GM21528 (cell line): Measurements from ENCODE around the gene MAN1C1.

Source experiments
- ATAC-seq: cut with Tn5 transposase; IDR thresholded peaks from one replicate; pipeline ENCODE4 v1.9.1; 2021; ENCODE audit warnings: mild to moderate bottlenecking, moderate library complexity; ENCODE audit not compliant: unreplicated experiment, low FRiP score

MAN1C1 gene

DNA sequence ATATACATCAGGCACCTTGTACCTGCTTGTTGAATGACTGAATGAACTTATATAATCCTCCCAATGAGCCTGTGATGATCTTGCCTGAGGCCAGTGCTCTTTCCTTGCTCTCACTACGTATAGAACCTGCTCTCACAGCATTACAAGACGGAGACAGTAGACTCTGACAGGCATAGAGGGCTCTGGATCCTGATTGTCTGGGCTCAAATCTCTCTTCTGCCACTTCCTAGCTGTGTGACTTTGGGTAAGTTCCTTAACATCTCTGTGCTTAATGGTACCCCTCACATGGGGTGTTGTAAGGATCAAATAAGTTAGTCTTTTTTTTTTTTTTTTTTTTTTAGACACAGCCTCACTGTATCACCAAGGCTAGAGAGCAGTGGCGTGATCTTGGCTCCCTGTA is 4.2 kb upstream of the MAN1C1 start:
- no peak for ATAC-seq

- no peak for ATAC-seq
These were observed 3.5 kb upstream of the MAN1C1 start for GRCh38 chr1:25613091-25613490.

- ATAC-seq, result no peak
These were observed 2.0 kb upstream of the MAN1C1 start for GRCh38 chr1:25614501-25615171.

DNA sequence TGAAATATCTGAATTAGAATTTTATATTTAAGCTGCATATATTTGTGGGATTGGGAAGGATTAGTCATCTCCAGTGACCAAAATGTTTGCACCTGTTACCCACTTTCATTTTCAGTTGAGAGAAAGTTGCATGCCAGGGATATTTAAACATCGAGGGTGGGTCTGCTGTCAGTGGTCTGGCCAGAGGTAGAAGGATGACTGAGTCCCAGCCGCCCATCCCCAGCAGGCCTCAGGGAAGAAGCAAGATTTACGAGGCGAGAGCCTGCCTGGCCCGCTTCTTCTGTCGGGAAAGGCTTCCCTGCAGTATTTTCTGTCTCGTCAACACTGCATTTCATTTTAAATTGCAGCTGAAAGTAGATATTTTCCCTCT is 1.4 kb upstream of the MAN1C1 start:
- no peak for ATAC-seq

DNA sequence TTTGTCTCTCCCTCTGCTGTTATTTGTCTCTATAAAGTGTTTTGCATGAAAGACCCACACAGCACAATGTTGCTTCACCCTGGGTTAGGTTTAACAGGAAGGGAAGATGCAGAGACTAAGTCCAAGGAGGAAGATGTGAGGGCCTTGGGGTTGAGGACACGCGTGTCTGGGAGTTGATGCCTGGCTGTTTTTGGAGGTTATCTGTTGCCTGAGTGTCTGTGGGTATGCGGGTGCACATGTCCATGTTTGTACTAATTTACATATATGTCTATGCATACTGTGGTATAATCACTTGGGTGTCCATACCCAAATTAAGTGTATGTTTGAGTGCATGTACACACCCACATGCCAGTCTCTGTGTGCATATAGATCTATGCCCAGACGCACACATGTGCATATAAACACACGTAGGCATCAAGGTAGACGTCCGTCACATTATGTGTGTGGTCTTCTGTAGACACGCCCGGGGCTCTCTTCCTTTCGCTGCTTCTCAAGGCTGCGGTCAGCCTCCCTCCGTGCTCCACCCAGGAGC is 962 bp upstream of the MAN1C1 start:
- ATAC-seq, result no peak

DNA sequence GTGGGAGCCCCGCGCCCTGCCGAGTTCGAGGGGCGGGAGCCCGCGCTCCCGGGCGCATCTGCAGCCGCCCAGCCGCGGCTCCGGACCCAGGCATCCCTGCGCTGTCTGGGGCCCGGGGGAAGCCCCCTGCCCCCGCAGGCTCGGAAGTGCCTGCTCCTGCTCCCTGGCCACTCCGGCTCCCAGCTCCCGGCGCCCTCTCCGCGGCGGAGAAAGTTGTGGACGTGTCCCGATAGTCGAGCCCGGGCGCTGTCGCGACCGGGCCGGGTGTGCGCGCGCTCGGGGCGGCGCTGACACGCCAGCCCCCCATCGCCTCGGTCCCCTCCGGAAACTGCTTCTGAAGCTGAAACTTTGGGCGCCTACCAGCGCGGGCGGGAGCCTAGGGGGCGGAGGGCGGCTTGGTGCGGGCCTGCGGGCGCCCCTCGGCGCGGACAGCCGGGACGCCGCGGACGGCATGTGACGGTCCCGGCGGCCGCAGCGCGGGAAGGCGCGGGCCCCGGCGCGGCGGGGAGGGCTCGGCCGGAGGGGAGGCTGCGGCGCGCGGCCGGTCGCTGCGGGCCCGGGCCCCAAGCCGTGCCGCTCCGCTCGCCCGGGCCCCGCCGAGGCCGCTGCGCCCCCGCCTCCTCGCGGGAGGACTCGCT is 515 bp downstream of the MAN1C1 start:
- ATAC-seq, result no peak

DNA sequence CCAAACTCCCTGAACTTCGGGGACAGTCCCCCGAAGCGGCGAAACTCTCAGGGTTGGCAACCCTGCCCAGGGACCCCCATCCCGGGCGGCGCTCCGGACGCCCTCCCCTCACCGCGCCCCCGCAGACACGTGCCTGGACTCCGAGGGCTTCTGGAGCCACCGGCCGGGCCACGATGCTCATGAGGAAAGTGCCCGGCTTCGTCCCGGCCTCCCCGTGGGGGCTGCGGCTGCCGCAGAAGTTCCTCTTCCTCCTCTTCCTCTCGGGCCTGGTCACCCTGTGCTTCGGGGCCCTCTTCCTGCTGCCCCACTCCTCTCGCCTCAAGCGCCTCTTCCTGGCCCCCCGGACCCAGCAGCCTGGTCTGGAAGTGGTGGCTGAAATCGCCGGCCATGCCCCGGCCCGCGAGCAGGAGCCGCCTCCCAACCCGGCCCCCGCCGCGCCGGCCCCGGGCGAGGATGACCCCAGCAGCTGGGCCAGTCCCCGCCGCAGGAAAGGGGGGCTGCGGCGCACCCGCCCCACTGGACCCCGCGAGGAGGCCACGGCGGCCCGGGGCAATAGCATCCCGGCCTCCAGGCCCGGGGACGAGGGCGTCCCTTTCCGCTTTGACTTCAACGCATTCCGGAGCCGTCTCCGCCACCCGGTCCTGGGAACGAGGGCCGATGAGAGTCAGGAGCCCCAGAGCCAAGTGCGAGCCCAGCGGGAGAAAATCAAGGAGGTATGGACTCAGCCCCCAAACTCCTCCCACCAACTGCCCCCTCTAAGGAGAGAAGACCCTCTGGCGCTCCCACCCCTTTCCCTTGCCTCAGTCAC is 1.2 kb downstream of the MAN1C1 start:
- ATAC-seq, result no peak

DNA sequence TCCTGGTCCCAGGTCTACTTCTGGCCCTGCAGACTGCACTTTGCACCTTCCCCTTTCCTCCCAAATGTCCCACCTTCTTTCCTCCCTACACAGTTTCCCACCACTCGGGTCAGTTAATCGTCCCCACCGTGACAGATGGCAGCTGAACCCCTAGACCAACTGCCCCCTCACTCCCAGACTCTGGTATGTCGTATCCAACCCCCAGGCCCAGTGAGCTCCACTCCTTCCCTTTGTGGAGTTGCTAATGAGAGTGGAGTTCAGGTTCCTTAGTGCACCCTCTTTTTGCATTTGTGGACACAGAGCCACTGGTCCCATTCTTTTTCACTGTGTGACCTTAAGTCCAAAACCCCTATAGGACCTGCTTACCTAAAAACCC is 1.8 kb downstream of the MAN1C1 start:
- no peak for ATAC-seq

GRCh38 chr1:25619101-25619890 is 2.7 kb downstream of the MAN1C1 start:
- ATAC-seq, result no peak

- ATAC-seq, result no peak
These were observed 3.6 kb downstream of the MAN1C1 start for GRCh38 chr1:25620211-25620610.

GRCh38 chr1:25620701-25621350 is 4.2 kb downstream of the MAN1C1 start:
- no peak for ATAC-seq

GRCh38 chr1:25621876-25622275 is 5.3 kb downstream of the MAN1C1 start:
- ATAC-seq, result no peak

DNA sequence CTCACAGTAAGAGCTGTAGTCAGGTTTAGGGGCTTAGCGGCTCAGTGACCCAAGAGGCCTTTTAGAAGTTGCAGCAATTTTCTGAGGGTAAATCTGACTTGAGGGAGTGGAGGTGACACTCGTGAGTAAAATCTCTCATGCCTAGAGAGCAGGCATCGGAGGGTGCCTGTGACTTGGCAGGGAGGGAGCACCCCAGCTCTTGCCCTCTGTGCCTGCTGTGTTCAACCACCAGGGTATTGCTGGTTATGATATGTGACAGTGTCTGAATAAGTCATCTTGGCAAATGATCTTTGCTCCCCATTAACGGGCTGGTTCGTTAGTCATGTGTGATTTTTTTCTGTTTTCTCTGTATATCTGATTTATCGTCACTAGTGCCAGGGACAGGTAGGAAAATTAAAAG is 5.9 kb downstream of the MAN1C1 start:
- no peak for ATAC-seq

- ATAC-seq, result no peak
These were observed 6.4 kb downstream of the MAN1C1 start for GRCh38 chr1:25623007-25623406.

DNA sequence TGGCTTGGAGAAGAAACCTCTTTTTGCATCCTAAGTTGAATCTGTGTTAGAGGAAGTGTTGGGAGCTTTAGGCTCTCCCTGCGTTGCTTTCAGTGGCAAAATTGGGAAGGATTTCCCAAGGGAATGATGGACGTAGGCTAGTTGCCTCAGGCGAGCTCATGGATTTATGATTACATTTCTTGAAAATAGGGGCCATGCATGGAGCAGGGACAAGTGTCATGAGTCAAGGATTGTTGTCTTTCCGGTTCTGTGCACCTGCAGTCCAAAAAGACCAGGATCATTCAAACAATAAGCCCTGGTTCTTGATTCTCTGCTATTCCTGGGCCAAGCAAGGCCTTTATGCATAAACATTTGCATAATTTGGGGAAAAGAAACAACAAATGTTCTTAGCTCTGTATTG is 7.1 kb downstream of the MAN1C1 start:
- no peak for ATAC-seq

DNA sequence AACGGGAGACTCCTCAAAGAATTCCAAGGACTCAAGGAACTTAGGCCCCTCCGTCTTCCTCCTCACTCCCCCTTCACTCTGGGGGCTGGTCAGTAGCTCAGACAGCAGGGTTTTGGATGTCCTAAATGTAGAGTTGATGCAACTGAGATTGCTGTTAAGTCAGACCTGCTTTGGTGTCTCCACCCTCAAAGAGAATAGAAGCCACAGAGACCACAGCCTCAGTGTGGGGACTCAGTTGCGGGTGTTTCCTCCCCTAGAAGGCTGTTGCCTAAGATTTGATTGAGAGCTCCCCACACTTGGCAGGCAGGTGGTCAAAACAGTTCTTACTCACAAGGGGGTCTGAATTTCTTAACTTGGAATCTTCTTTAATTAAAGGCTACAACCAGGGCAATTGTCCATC is 7.6 kb downstream of the MAN1C1 start:
- ATAC-seq, result no peak

GRCh38 chr1:25624604-25625003 is 8.0 kb downstream of the MAN1C1 start:
- ATAC-seq, result no peak

GRCh38 chr1:25626018-25626417 is 9.4 kb downstream of the MAN1C1 start:
- no peak for ATAC-seq

DNA sequence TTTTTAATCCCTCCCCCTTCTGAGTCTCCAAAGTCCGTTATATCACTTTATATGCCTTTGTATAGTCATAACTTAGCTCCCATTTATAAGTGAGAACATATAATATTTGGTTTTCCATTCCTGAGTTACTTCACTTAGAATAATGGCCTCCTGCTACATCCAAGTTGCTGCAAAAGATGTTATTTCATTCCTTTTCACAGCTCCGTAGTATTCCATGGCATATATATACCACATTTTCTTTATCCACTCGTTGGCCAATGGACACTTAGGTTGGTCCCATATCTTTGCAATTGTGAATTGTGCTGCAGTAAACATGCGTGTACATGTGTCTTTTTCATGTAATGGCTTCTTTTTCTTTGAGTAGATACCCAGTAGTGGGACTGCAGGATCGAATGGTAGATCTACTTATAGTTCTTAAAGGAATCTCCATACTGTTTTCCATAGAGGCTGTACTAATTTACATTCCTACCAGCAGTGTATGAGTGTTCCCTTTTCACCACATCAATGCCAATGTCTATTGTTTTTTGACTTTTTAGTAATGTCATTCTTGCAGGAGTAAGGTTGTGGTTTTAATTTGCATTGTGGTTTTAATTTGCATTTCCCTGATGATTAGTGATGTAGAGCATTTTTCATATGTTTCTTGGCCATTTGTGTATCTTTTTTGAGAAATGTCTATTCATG is 12.3 kb downstream of the MAN1C1 start:
- no peak for ATAC-seq

GRCh38 chr1:25629836-25630235 is 13.2 kb downstream of the MAN1C1 start:
- no peak for ATAC-seq
